SU-DHL-6 (cell line): ENCODE data around the gene ETFBKMT.
"Not testable (repeated sequence)": the region's sequence is repeated elsewhere in the genome, so short reads cannot be mapped to it uniquely, and the experiment has no call there.

Experiments used
- EZH2phosphoT487 ChIP-seq: fragments of 200-600 bp; sonication (generic), shearing (Covaris generic); conservative IDR thresholded peaks from 2 replicates; pipeline ENCODE4 v1.6.1; 2018; ENCODE audit warnings: mild to moderate bottlenecking, antibody characterized with exemption, low read length, moderate library complexity, mixed read lengths
- TF ChIP-seq, protein P1 (sequence below): fragments of 200-600 bp; sonication (generic); IDR thresholded peaks from one replicate; pipeline ENCODE4 v1.5.1; 2017; ENCODE audit warnings: antibody characterized with exemption, mild to moderate bottlenecking, low read length, moderate library complexity; ENCODE audit not compliant: insufficient read depth, poor library complexity, severe bottlenecking

DNA sequence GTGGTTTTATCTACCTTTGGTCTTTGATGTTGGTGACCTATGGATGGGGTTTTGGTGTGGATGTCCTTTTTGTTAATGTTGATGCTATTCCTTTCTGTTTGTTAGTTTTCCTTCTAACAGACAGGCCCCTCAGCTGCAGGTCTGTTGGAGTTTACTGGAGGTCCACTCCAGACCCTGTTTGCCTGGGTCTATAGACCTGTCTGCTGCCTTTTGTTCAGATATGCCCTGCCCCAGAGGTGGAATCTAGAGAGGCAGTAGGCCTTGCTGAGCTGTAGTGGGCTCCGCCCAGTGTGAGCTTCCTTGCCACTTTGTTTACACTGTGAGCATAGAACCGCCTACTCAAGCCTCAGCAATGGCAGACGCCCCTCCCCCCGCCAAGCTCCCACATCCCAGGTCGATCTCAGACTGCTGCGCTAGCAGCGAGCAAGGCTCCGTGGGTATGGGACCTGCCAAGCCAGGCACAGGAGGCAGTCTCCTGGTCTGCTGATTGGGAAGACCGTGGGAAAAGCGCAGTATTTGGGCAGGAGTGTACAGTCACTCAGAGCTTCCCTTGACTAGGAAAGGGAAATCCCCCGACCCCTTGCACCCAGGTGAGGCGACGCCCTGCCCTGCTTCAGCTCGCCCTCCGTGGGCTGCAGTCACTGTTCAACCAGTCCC lies 59.2 kb downstream of the ETFBKMT start:
- TF ChIP-seq, protein P1, sequence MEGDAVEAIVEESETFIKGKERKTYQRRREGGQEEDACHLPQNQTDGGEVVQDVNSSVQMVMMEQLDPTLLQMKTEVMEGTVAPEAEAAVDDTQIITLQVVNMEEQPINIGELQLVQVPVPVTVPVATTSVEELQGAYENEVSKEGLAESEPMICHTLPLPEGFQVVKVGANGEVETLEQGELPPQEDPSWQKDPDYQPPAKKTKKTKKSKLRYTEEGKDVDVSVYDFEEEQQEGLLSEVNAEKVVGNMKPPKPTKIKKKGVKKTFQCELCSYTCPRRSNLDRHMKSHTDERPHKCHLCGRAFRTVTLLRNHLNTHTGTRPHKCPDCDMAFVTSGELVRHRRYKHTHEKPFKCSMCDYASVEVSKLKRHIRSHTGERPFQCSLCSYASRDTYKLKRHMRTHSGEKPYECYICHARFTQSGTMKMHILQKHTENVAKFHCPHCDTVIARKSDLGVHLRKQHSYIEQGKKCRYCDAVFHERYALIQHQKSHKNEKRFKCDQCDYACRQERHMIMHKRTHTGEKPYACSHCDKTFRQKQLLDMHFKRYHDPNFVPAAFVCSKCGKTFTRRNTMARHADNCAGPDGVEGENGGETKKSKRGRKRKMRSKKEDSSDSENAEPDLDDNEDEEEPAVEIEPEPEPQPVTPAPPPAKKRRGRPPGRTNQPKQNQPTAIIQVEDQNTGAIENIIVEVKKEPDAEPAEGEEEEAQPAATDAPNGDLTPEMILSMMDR: not testable (repeated sequence)
- not testable (repeated sequence) for TF ChIP-seq EZH2phosphoT487
